CD4-positive, alpha-beta memory T cell (primary cell): ENCODE data around the gene CAPN7. TPM values are rescaled to one million over a fixed set of nuclear protein-coding genes. Genes with fewer than 3 reads are reported as not detected.

ENCODE experiments used
- CTCF ChIA-PET: fragments of 350-600 bp; sonication (Branson Sonifier 250); formaldehyde crosslinking; loops from one replicate; lab custom pipeline; 2021; ENCODE audit warnings: inconsistent platforms; ENCODE audit not compliant: partially characterized antibody; lab: Charles Lee
- POLR2A ChIA-PET: fragments of 350-600 bp; sonication (Branson Sonifier 250); formaldehyde crosslinking; loops from one replicate; lab custom pipeline; 2021; ENCODE audit not compliant: partially characterized antibody; lab: Charles Lee
- DNase-seq, 5 donors: peaks; one replicate each; pipeline versions ENCODE4 v3.0.0 to v3.0.0-alpha.2; 2020 to 2022; ENCODE audit warnings: mixed read lengths in 1 of 5
- H3K27ac ChIP-seq: one replicate; pipeline ENCODE4 v1.7.0; 2013; ENCODE audit warnings: low read depth, low read length
- H3K27me3 ChIP-seq: 2 replicates; pipeline ENCODE4 v1.7.0; 2013; ENCODE audit warnings: mild to moderate bottlenecking, low read length, moderate library complexity; ENCODE audit not compliant: insufficient read depth
- H3K36me3 ChIP-seq: 2 replicates; pipeline ENCODE4 v1.7.0; 2013; ENCODE audit warnings: mild to moderate bottlenecking, low read length, moderate library complexity; ENCODE audit not compliant: insufficient read depth
- H3K4me1 ChIP-seq: 2 replicates; pipeline ENCODE4 v1.7.0; 2013; ENCODE audit warnings: mild to moderate bottlenecking, low read length, moderate library complexity; ENCODE audit not compliant: insufficient read depth
- H3K4me3 ChIP-seq, 2 donors: one replicate each; pipeline ENCODE4 v1.7.0; 2013; ENCODE audit warnings: low read length in 2 of 2, mild to moderate bottlenecking in 1 of 2
- H3K9me3 ChIP-seq, 2 donors: one replicate each; pipeline ENCODE4 v1.7.0; 2013; ENCODE audit warnings: low read length in 2 of 2, control low read depth in 1 of 2; ENCODE audit not compliant: control insufficient read depth in 1 of 2
- H3K27ac Mint-ChIP-seq, 7 donors: one replicate each; pipeline ENCODE4 v1.8.0; 2020 to 2021; ENCODE audit warnings: mixed read lengths in 7 of 7, mild to moderate bottlenecking in 6 of 7, inconsistent platforms in 3 of 7, moderate library complexity in 3 of 7
- H3K27me3 Mint-ChIP-seq, 2 donors: one replicate each; pipeline ENCODE4 v1.8.0; 2020 to 2021; ENCODE audit warnings: mixed read lengths in 2 of 2
- H3K36me3 Mint-ChIP-seq, 2 donors: one replicate each; pipeline ENCODE4 v1.8.0; 2020 to 2021; ENCODE audit warnings: mixed read lengths in 2 of 2, inconsistent platforms in 1 of 2, mild to moderate bottlenecking in 1 of 2
- H3K4me1 Mint-ChIP-seq, 4 donors: one replicate each; pipeline ENCODE4 v1.8.0; 2020 to 2021; ENCODE audit warnings: mixed read lengths in 4 of 4, mild to moderate bottlenecking in 1 of 4
- H3K4me3 Mint-ChIP-seq, 8 donors: one replicate each; pipeline ENCODE4 v1.8.0; 2020 to 2021; ENCODE audit warnings: mixed read lengths in 8 of 8, mild to moderate bottlenecking in 7 of 8, moderate library complexity in 6 of 8, inconsistent platforms in 3 of 8
- H3K9me3 Mint-ChIP-seq, 8 donors: one replicate each; pipeline ENCODE4 v1.8.0; 2020 to 2021; ENCODE audit warnings: mixed read lengths in 8 of 8, mild to moderate bottlenecking in 5 of 8, inconsistent platforms in 3 of 8, moderate library complexity in 1 of 8
- intact Hi-C: fragments of 100-400 bp; cut with micrococcal nuclease; formaldehyde crosslinking; loops from one replicate; pipeline ENCODE4 v1.15.1; 2023
- polyA plus RNA-seq, 2 donors: library from polyadenylated mRNA; unstranded; fragments of 300-500 nt; fragmentation: Illumina TruSeq; gene quantifications; one replicate each; pipeline ENCODE4 v1.2.3, GENCODE V29; 2021
- total RNA-seq, 2 experiments: library from RNA; stranded (reverse); gene quantifications; one replicate each; pipeline ENCODE4 v1.2.3, GENCODE V29; 2021

CAPN7 gene
- total and polyA plus RNA-seq, 4 experiments from 2014 or later: 18.9 to 103 (median 59.6) TPM

DNA sequence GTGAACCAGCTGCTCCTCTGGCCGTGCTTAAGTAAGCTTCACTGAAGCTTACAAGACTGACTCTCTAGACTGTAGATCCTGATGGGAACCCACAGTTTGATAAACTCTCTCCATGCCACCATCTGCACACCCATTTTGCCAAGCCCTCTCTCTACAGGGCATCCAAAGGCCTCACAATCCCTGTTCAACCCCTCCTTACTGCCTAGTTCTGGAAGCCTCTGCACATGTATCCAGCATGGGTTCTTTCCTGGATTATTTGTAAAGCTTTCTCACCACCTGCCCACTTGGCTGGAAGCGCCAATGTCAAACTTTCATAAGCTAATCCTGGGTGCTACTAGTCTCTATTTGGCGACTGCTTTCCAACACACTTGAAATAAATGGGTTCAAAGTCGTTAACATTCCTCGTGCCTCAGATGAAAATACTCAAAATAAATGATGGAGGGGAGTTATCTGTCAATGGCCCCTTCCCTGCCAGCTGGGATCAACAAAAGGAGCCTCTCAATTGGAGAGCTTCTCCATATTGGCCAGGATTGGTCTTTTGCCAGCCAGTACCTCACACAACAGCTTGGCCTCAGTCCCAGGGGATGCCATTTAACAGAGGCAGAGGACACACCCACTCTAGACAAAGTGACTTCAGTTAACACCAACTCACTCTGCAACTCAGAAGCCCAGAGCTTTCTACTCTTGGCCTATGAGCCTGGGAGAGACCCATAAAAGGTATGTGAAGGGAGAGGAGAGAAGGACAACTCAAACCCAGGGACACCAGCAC lies 78.3 kb downstream of the CAPN7 start:
- Mint-ChIP-seq H3K4me1 (peaks cover 57 to 100% (median 90%) of the 10 kb centered on the region in 4 donors), H3K27ac (peak overlapping the region; percentile 26 to 84 (median 73)), H3K27me3 (no peaks in the 10 kb centered on the region), H3K36me3 (peaks cover 36 to 45% of the 10 kb centered on the region in 2 donors), H3K9me3 (peaks cover 0 to 2% (median 0%) of the 10 kb centered on the region in 8 donors), H3K4me3 (peak overlapping the region in 6 of 8 donors; percentile 11 to 68 (median 26))
- ChIA-PET CTCF (interaction anchor here (0.8 to 2.8 kb wide), 4 partner anchors 17 to 121 kb away, joined by 3 to 8 read pairs (median 3); partner anchors contain the start of gene SH3BP5), POLR2A (interaction anchor here (0.8 to 1.7 kb wide), 6 partner anchors 8 to 26 kb away, joined by 3 to 4 read pairs (median 3); no protein-coding TSS in a partner anchor)
- H3K27ac ChIP-seq: no peak overlapping the region
- H3K27me3 ChIP-seq: no peaks in the 10 kb centered on the region
- H3K4me1 ChIP-seq: peaks cover 95% of the 10 kb centered on the region
- intact Hi-C loops: no loop called here
- peak in 1 of 5 donors; percentile 7 for DNase-seq
- no peaks in the 10 kb centered on the region for H3K36me3 ChIP-seq
- H3K4me3 ChIP-seq: no peak overlapping the region
- H3K9me3 ChIP-seq: no peaks in the 10 kb centered on the region

DNA sequence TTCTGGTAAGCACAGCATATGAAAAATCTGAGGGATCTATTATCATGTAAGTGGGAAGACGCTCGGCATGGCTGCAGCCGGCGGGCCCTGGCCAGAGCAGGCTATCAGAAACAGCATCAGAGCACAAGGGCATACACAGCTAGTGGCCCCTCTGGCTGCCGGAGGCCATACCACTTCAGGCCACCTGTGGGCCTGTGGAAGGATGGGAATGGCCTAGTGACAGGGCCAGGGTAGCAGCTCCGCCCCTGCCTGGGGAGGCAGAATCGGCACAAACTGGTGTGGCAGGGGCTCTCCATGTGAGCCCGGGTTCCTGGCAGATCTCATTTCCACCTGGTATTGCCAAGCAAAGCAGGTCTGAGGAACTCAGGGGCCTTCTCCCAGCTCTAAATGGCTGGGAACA lies 80.0 kb downstream of the CAPN7 start:
- Histone ChIP-seq H3K27me3 (no peaks in the 10 kb centered on the region), H3K27ac (no peak overlapping the region), H3K9me3 (no peaks in the 10 kb centered on the region), H3K4me1 (peaks cover 95% of the 10 kb centered on the region), H3K4me3 (no peak overlapping the region), H3K36me3 (no peaks in the 10 kb centered on the region)
- POLR2A ChIA-PET: interaction anchor here (0.8 to 3.4 kb wide), 4 partner anchors 9 to 43 kb away, joined by 3 to 17 read pairs (median 3); no protein-coding TSS in a partner anchor
- Mint-ChIP-seq H3K27ac (peak overlapping the region in 6 of 7 donors; percentile 14 to 91 (median 72)), H3K4me1 (peaks cover 53 to 99% (median 89%) of the 10 kb centered on the region in 4 donors), H3K36me3 (peaks cover 30 to 45% of the 10 kb centered on the region in 2 donors), H3K9me3 (peaks cover 0 to 2% (median 0%) of the 10 kb centered on the region in 8 donors), H3K27me3 (no peaks in the 10 kb centered on the region), H3K4me3 (peak overlapping the region in 1 of 8 donors; percentile 18)
- no peak for DNase-seq
- CTCF ChIA-PET: interaction anchor here (2.4 to 2.6 kb wide), 2 partner anchors 12 to 47 kb away, joined by 8 to 10 read pairs; partner anchors contain the start of gene SH3BP5
- intact Hi-C loops: no loop called here

DNA sequence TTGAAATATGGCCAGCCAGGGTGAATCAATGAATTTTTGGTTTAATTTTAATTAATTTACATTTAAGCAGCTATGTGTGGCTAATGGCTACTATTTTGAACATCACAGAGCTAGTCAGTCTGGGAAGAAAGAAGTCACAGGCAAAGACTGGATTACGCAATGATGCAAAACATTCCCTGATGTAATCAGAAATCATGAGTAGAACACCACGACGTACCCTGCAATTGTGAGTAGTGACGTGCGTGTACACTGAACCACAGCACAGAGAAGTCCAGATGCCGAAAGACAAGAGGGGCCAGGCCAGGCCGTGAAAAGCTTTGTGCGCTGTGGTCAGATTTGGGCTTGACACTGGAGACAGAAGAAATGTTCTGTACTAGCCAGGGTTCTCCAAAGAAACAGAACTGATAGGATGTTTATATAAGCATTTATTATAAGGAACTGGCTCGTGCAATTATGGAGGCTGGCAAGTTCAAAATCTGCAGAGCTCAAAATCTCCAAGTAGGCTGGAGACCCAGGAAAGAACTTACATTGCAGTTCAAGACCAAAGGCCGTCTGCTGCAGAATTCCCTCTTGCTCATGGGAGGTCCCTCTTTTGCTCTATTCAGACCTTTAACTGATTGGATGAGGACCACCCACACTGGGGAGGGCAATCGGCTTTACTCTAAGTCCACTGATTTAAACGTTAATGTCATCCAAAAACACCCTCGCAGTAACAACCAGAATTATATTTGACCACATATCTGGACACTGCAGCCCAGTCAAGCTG lies 81.7 kb downstream of the CAPN7 start:
- intact Hi-C loops: no loop called here
- POLR2A ChIA-PET: interaction anchor here (0.7 to 3.4 kb wide), 6 partner anchors 11 to 74 kb away, joined by 3 to 17 read pairs (median 3); partner anchors contain the start of gene SH3BP5
- Histone ChIP-seq H3K4me1 (peaks cover 98% of the 10 kb centered on the region), H3K36me3 (no peaks in the 10 kb centered on the region), H3K9me3 (no peaks in the 10 kb centered on the region), H3K27ac (no peak overlapping the region), H3K4me3 (no peak overlapping the region), H3K27me3 (no peaks in the 10 kb centered on the region)
- peaks cover 62 to 99% (median 89%) of the 10 kb centered on the region in 4 donors for H3K4me1 Mint-ChIP-seq
- H3K27ac Mint-ChIP-seq: peak overlapping the region; percentile 4 to 95 (median 91)
- H3K27me3 Mint-ChIP-seq: no peaks in the 10 kb centered on the region
- H3K36me3 Mint-ChIP-seq: peaks cover 30 to 49% of the 10 kb centered on the region in 2 donors
- H3K9me3 Mint-ChIP-seq: peaks cover 0 to 6% (median 0%) of the 10 kb centered on the region in 8 donors
- peak overlapping the region in 3 of 8 donors; percentile 5 to 80 (median 69) for H3K4me3 Mint-ChIP-seq
- CTCF ChIA-PET: interaction anchor here (0.5 to 2.6 kb wide), 7 partner anchors 11 to 525 kb away, joined by 3 to 12 read pairs (median 4); partner anchors contain the start of gene SH3BP5
- no peak for DNase-seq

DNA sequence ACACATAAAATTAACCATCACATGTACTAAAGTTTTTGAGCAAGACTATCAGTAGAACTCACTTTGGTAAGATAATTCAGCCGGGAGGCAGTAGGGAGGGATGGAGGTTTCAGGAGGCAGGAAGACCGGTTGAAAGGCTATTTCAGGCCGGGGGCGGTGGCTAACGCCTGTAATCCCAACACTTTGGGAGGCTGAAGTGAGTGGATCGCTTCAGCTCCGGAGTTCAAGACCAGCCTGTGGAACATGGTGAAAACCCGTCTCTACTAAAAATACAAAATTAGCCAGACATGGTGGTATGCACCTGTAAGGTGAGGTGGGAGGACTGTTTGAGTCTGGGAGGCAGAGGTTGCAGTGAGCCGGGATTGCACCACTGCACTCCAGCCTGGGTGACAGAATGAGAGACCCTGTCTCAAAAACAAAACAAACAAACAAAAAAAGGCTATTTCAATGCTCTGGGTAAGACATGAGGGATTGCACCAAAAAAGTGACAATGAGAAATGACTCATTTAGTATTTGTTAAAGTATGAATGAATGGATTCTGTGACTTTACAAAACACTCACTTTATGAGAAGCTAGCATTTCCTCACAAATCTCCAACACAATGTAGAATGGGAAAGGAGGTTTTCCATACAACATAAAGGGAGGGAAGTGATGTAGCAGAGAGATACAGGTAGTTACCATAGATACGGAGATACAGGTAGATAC lies 82.4 kb downstream of the CAPN7 start:
- POLR2A ChIA-PET: interaction anchor here (0.9 to 4.2 kb wide), 8 partner anchors 8 to 73 kb away, joined by 3 to 32 read pairs (median 4); no protein-coding TSS in a partner anchor
- Histone ChIP-seq H3K36me3 (no peaks in the 10 kb centered on the region), H3K9me3 (no peaks in the 10 kb centered on the region), H3K27ac (peak overlapping the region; percentile 3), H3K4me1 (peaks cover 98% of the 10 kb centered on the region), H3K27me3 (no peaks in the 10 kb centered on the region), H3K4me3 (no peak overlapping the region)
- peak overlapping the region; percentile 74 to 95 (median 91) for H3K27ac Mint-ChIP-seq
- peaks cover 69 to 99% (median 89%) of the 10 kb centered on the region in 4 donors for H3K4me1 Mint-ChIP-seq
- H3K27me3 Mint-ChIP-seq: no peaks in the 10 kb centered on the region
- CTCF ChIA-PET: interaction anchor here (1.4 to 5.3 kb wide), 6 partner anchors 11 to 44 kb away, joined by 4 to 40 read pairs (median 9); partner anchors contain the start of gene SH3BP5
- H3K9me3 Mint-ChIP-seq: peaks cover 0 to 6% (median 0%) of the 10 kb centered on the region in 8 donors
- H3K4me3 Mint-ChIP-seq: peak overlapping the region in 6 of 8 donors; percentile 21 to 80 (median 56)
- intact Hi-C loops: no loop called here
- peaks cover 30 to 53% of the 10 kb centered on the region in 2 donors for H3K36me3 Mint-ChIP-seq
- no peak for DNase-seq

DNA sequence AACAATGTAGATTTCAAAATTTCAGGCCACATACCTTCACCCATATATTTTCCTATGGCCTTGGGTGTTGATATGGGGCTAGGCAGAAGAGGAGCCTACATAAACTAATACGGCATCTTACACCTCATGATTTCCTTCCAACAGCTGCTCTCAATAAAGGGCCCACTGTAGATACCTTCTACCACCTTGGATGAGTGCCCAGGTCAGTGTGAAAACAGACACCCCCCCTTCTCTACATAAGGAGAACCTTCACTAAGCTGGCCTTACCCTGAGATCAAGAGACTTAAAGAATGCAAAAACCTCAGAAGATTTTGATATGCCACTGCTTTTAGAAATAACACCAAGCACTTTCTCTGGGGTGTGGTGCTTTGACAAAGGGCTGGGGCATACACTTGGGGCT lies 83.6 kb downstream of the CAPN7 start:
- peaks cover 29 to 46% of the 10 kb centered on the region in 2 donors for H3K36me3 Mint-ChIP-seq
- Histone ChIP-seq H3K27me3 (no peaks in the 10 kb centered on the region), H3K4me1 (peaks cover 91% of the 10 kb centered on the region), H3K36me3 (no peaks in the 10 kb centered on the region), H3K4me3 (no peak overlapping the region), H3K9me3 (no peaks in the 10 kb centered on the region), H3K27ac (peak overlapping the region; percentile 38)
- H3K4me3 Mint-ChIP-seq: peak overlapping the region in 7 of 8 donors; percentile 23 to 80 (median 70)
- intact Hi-C loops: loop anchor here (5.0 kb wide), 1 partner anchor 43 kb away; the partner anchor contains the start of gene SH3BP5
- ChIA-PET CTCF (interaction anchor here (0.7 to 5.3 kb wide), 3 partner anchors 9 to 43 kb away, joined by 3 to 40 read pairs (median 15); partner anchors contain the start of gene SH3BP5), POLR2A (interaction anchor here (0.9 to 4.2 kb wide), 6 partner anchors 9 to 42 kb away, joined by 3 to 32 read pairs (median 5); no protein-coding TSS in a partner anchor)
- peak overlapping the region; percentile 80 to 95 (median 91) for H3K27ac Mint-ChIP-seq
- DNase-seq: no peak
- no peaks in the 10 kb centered on the region for H3K27me3 Mint-ChIP-seq
- H3K4me1 Mint-ChIP-seq: peaks cover 66 to 97% (median 86%) of the 10 kb centered on the region in 4 donors
- H3K9me3 Mint-ChIP-seq: peaks cover 0 to 6% (median 0%) of the 10 kb centered on the region in 8 donors

DNA sequence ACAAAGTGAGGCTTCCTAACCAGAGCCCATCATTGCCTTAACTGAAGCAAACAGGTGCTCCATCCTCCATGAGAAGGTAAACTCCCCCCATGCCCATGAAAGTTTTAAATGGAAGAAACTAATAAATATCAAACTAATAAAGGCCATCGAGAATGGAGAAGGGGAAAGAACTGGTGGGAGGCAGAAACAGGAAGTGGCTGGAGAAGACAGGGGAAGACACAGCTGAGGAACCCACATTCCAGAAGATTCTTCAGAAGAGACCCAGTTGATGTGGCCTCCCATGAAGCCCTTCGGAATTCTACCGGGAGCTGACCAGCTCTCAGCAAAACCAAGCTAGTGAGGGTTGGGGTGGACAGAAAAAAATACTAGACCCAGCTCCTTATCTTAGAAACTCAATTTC lies 84.7 kb downstream of the CAPN7 start:
- intact Hi-C loops: loop anchor here (5.0 kb wide), 1 partner anchor 42 kb away; the partner anchor contains the start of gene SH3BP5
- H3K4me3 ChIP-seq: no peak overlapping the region
- CTCF ChIA-PET: interaction anchor here (0.7 to 5.3 kb wide), 7 partner anchors 14 to 416 kb away, joined by 3 to 40 read pairs (median 4); partner anchors contain the start of gene SH3BP5
- peak overlapping the region; percentile 70 for H3K27ac ChIP-seq
- H3K9me3 ChIP-seq: no peaks in the 10 kb centered on the region
- POLR2A ChIA-PET: interaction anchor here (0.6 to 4.2 kb wide), 10 partner anchors 10 to 85 kb away, joined by 3 to 32 read pairs (median 7); partner anchors contain the start of genes CAPN7 and SH3BP5
- Mint-ChIP-seq H3K27ac (peak overlapping the region; percentile 91 to 97 (median 92)), H3K4me1 (peaks cover 70 to 99% (median 87%) of the 10 kb centered on the region in 4 donors), H3K36me3 (peaks cover 34 to 53% of the 10 kb centered on the region in 2 donors), H3K4me3 (peak overlapping the region in 7 of 8 donors; percentile 20 to 82 (median 67)), H3K27me3 (no peaks in the 10 kb centered on the region), H3K9me3 (peaks cover 0 to 6% (median 0%) of the 10 kb centered on the region in 8 donors)
- H3K27me3 ChIP-seq: no peaks in the 10 kb centered on the region
- DNase-seq: no peak
- H3K4me1 ChIP-seq: peaks cover 91% of the 10 kb centered on the region
- no peaks in the 10 kb centered on the region for H3K36me3 ChIP-seq
